Kidney (tissue), 14 donors: Measurements from ENCODE around the gene GAS7. TPM values are rescaled to one million over a fixed set of nuclear protein-coding genes. Genes with fewer than 3 reads are reported as not detected.

Experiments
- DNase-seq, 5 donors: peaks; one replicate each; pipeline ENCODE4 v3.0.0-alpha.2; 2013 to 2020
- FAIRE-seq: peaks from 2 replicates; lab custom pipeline; 2012; peaks lifted over from hg19 to GRCh38; lab: Jason Lieb, UNC
- H3K27ac ChIP-seq, 2 donors: one replicate each; pipeline ENCODE4 v1.7.0; 2013; ENCODE audit warnings: low read depth in 2 of 2, low read length in 2 of 2, inconsistent platforms in 1 of 2
- H3K27me3 ChIP-seq: one replicate; pipeline ENCODE4 v1.7.1; 2013; ENCODE audit warnings: low read length, inconsistent platforms; ENCODE audit not compliant: control insufficient read depth, insufficient read depth
- H3K36me3 ChIP-seq, 3 donors: one replicate each; pipeline versions ENCODE4 v1.7.0 to v1.7.1; 2013; ENCODE audit warnings: low read length in 3 of 3, control low read depth in 1 of 3, inconsistent platforms in 1 of 3; ENCODE audit not compliant: insufficient read depth in 3 of 3, control insufficient read depth in 2 of 3
- H3K4me1 ChIP-seq, 3 donors: one replicate each; pipeline versions ENCODE4 v1.7.0 to v1.7.1; 2013; ENCODE audit warnings: low read length in 3 of 3, inconsistent platforms in 1 of 3, low read depth in 1 of 3; ENCODE audit not compliant: control insufficient read depth in 2 of 3, insufficient read depth in 2 of 3
- H3K4me3 ChIP-seq, 3 donors: one replicate each; pipeline versions ENCODE4 v1.7.0 to v1.8.1; 2013; ENCODE audit warnings: low read length in 3 of 3, control low read depth in 1 of 3, inconsistent platforms in 1 of 3
- H3K9ac ChIP-seq, 3 donors: one replicate each; pipeline versions ENCODE4 v1.7.0 to v1.7.1; 2013; ENCODE audit warnings: low read length in 3 of 3, control low read depth in 1 of 3, inconsistent platforms in 1 of 3
- H3K9me3 ChIP-seq, 3 donors: one replicate each; pipeline versions ENCODE4 v1.7.0 to v1.7.1; 2013; ENCODE audit warnings: low read length in 3 of 3, control low read depth in 1 of 3, inconsistent platforms in 1 of 3; ENCODE audit not compliant: control insufficient read depth in 2 of 3, insufficient read depth in 1 of 3
- intact Hi-C: fragments of 100-400 bp; cut with DNase I; formaldehyde crosslinking; loops from one replicate; pipeline ENCODE4 v1.11.1; 2022
- polyA plus RNA-seq: library from polyadenylated mRNA; stranded (reverse); fragments of 350-450 nt; fragmentation: Illumina TruSeq; extraction: RNeasy Lipid Tissue Mini Kit (QIAGEN cat#74804); gene quantifications from one replicate; pipeline ENCODE4 v1.2.3, GENCODE V29; 2014; ENCODE audit warnings: low read depth, low replicate concordance; ENCODE audit not compliant: insufficient read depth
- total RNA-seq: library from RNA; stranded (reverse); fragmentation: NEBNext Ultra II Directional; extraction: Animal tissue kit (Norgen Biotek cat#: 25700); gene quantifications from one replicate; pipeline ENCODE4 v1.2.1, GENCODE V29; 2021
- TF ChIP-seq, protein P1 (sequence below): IDR thresholded peaks from 3 replicates; pipeline ENCODE4 v1.5.1; 2012; ENCODE audit warnings: mild to moderate bottlenecking, moderate library complexity, borderline replicate concordance; ENCODE audit not compliant: insufficient read depth; ENCODE audit errors: extremely low read depth
- donor health status: control.
- donor health status: control.
- donor health status: control.
- donor health status: control.
- donor health status: control.
- donor health status: DM: yes; HTN: yes; CAD: no.
- donor health status: Normal renal cell carcinoma (clear cell type).

The GAS7 gene
- total and polyA plus RNA-seq, 2 donors from 2014 or later, result 1.1 to 20.5 TPM

GRCh38 chr17:9918804-9919352 is 279.5 kb downstream of the GAS7 start:
- Histone ChIP-seq H3K27me3 (no peaks in the 10 kb centered on the region), H3K4me3 (no peak overlapping the region), H3K4me1 (no peaks in the 10 kb centered on the region), H3K36me3 (no peaks in the 10 kb centered on the region), H3K27ac (no peak overlapping the region), H3K9ac (no peak overlapping the region), H3K9me3 (no peaks in the 10 kb centered on the region)
- TF ChIP-seq, protein P1, sequence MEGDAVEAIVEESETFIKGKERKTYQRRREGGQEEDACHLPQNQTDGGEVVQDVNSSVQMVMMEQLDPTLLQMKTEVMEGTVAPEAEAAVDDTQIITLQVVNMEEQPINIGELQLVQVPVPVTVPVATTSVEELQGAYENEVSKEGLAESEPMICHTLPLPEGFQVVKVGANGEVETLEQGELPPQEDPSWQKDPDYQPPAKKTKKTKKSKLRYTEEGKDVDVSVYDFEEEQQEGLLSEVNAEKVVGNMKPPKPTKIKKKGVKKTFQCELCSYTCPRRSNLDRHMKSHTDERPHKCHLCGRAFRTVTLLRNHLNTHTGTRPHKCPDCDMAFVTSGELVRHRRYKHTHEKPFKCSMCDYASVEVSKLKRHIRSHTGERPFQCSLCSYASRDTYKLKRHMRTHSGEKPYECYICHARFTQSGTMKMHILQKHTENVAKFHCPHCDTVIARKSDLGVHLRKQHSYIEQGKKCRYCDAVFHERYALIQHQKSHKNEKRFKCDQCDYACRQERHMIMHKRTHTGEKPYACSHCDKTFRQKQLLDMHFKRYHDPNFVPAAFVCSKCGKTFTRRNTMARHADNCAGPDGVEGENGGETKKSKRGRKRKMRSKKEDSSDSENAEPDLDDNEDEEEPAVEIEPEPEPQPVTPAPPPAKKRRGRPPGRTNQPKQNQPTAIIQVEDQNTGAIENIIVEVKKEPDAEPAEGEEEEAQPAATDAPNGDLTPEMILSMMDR, result no peak
- DNase-seq (no peak), FAIRE-seq (no peak)
- intact Hi-C loops, result no loop called here

DNA sequence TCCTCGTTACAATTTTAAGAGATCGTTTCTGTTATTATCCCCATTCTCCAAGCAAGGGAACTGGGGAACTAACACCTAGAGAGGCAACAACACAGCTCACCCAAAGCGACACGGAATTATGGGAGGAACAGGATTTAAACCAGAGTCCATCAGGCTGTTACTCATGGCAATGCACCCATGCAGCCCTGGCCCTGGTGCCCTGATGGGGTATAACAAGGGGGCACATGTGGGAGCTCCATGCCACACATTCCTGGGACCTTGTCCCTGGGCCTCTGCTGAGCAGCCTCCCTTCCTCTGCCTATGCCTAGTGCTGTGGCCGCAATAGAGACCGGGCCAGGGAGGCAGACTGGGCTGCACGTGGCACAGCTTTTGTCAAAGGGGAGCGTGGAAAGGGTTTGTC is 280.1 kb downstream of the GAS7 start:
- H3K4me3 ChIP-seq, result no peak overlapping the region
- H3K4me1 ChIP-seq, result no peaks in the 10 kb centered on the region
- TF ChIP-seq, protein P1, result no peak
- H3K27me3 ChIP-seq, result no peaks in the 10 kb centered on the region
- H3K36me3 ChIP-seq, result no peaks in the 10 kb centered on the region
- intact Hi-C loops, result no loop called here
- no peak overlapping the region for H3K9ac ChIP-seq
- no peak for FAIRE-seq
- no peak for DNase-seq
- H3K27ac ChIP-seq, result no peak overlapping the region
- H3K9me3 ChIP-seq, result no peaks in the 10 kb centered on the region

DNA sequence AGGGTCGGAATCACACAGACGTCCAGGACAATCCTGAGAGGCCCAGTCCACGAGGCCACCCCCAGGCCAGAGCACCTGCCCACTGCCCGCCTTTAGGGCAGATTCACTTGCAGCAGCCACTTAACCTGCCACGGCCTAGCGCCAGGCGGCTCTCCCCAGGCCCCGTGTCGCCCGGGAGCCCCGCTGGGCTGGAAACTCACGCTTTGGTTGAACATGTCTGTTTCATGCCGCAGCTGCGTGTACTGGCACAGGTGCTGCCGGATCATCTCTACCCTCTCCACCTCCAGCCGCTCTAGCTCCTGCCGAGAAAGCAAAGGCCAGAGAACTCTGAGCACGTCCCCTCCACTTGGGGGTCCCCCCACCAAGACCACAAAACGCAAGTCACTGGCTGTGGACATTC is 280.6 kb downstream of the GAS7 start:
- Histone ChIP-seq H3K27me3 (no peaks in the 10 kb centered on the region), H3K36me3 (no peaks in the 10 kb centered on the region), H3K9ac (no peak overlapping the region), H3K4me3 (no peak overlapping the region), H3K9me3 (no peaks in the 10 kb centered on the region), H3K27ac (no peak overlapping the region), H3K4me1 (no peaks in the 10 kb centered on the region)
- no peak for FAIRE-seq
- DNase-seq, result no peak
- intact Hi-C loops, result no loop called here
- TF ChIP-seq, protein P1, result no peak

DNA sequence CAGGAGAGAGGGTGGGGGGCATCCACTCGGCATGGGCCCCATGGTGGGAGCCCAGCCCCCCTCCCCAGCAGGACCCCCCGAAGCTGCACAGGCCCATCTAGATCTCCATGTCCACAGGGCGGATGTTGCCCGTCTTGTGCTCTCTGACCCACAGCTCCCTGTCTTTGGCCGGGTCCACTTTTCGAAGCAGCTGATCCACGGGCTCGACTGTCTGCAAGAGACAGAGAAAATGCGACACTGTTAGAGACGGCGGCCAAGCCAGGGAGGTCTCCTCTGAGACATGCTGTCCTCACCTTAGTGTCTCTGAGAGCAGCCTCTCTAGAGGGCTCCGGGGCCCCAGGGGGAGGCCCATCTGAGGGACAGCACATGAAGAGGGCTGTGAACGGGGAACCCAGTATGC is 281.3 kb downstream of the GAS7 start:
- FAIRE-seq, result no peak
- no peaks in the 10 kb centered on the region for H3K36me3 ChIP-seq
- no peaks in the 10 kb centered on the region for H3K4me1 ChIP-seq
- no peak for DNase-seq
- no peak overlapping the region for H3K27ac ChIP-seq
- H3K4me3 ChIP-seq, result no peak overlapping the region
- H3K9me3 ChIP-seq, result no peaks in the 10 kb centered on the region
- intact Hi-C loops, result no loop called here
- TF ChIP-seq, protein P1, result no peak
- H3K27me3 ChIP-seq, result no peaks in the 10 kb centered on the region
- no peak overlapping the region for H3K9ac ChIP-seq
